ENCODE data around the gene MCOLN3. TPM values are rescaled to one million over a fixed set of nuclear protein-coding genes. Genes with fewer than 3 reads are reported as not detected.

Gene MCOLN3
- total and polyA plus RNA-seq, 8 donors: 1.2 to 8.1 (median 1.8) TPM

GRCh38 chr1:85054664-85055063 is 6.4 kb upstream of the MCOLN3 start:
- Histone ChIP-seq H3K4me1 (no peaks in the 10 kb centered on the region), H3K9me3 (no peaks in the 10 kb centered on the region), H3K27me3 (peaks cover 0 to 24% of the 10 kb centered on the region in 2 donors), H3K36me3 (no peaks in the 10 kb centered on the region), H3K4me3 (no peak overlapping the region), H3K27ac (no peak overlapping the region)
- DNase-seq (no peak), ATAC-seq (no peak)
- no peak for TF ChIP-seq CTCF (IDR thresholded peaks at IDR 0.05)
- intact Hi-C loops (cut with DNase I): no loop called here

- ATAC-seq: no peak
- Histone ChIP-seq H3K4me3 (no peak overlapping the region), H3K9me3 (no peaks in the 10 kb centered on the region), H3K36me3 (no peaks in the 10 kb centered on the region), H3K4me1 (peaks cover 6 to 18% of the 10 kb centered on the region in 2 donors), H3K27me3 (peaks cover 25 to 74% of the 10 kb centered on the region in 2 donors), H3K27ac (no peak overlapping the region)
- no peak for DNase-seq
- intact Hi-C loops (cut with DNase I): no loop called here
- no peak for TF ChIP-seq CTCF (IDR thresholded peaks at IDR 0.05)
Measured at GRCh38 chr1:85049735-85050166, 1.5 kb upstream of the MCOLN3 start.

GRCh38 chr1:85047472-85048295 is 616 bp downstream of the MCOLN3 start:
- peaks cover 25 to 84% of the 10 kb centered on the region in 2 donors for H3K27me3 ChIP-seq
- no peak for TF ChIP-seq CTCF (IDR thresholded peaks at IDR 0.05)
- intact Hi-C loops (cut with DNase I): no loop called here

GRCh38 chr1:85047144-85047471 is 1.2 kb downstream of the MCOLN3 start:
- no peak for TF ChIP-seq CTCF (IDR thresholded peaks at IDR 0.05)
- DNase-seq (peak in 1 of 4 donors; percentile 20), ATAC-seq (no peak)
- H3K27me3 ChIP-seq: peaks cover 25 to 84% of the 10 kb centered on the region in 2 donors
- no peak overlapping the region for H3K27ac ChIP-seq
- no peaks in the 10 kb centered on the region for H3K9me3 ChIP-seq
- H3K36me3 ChIP-seq: no peaks in the 10 kb centered on the region
- intact Hi-C loops (cut with DNase I): no loop called here
- peak overlapping the region in 1 of 2 donors; percentile 46 for H3K4me3 ChIP-seq
- peaks cover 6 to 18% of the 10 kb centered on the region in 2 donors for H3K4me1 ChIP-seq

More at GRCh38 chr1:85047472-85048295, 616 bp downstream of the MCOLN3 start:
- no peaks in the 10 kb centered on the region for H3K36me3 ChIP-seq
- peak; percentile 74 for ATAC-seq
- no peaks in the 10 kb centered on the region for H3K9me3 ChIP-seq
- DNase-seq: peak in 3 of 4 donors; percentile 22 to 79 (median 44)
- no peak overlapping the region for H3K27ac ChIP-seq
- peaks cover 6 to 18% of the 10 kb centered on the region in 2 donors for H3K4me1 ChIP-seq
- peak overlapping the region; percentile 41 to 46 for H3K4me3 ChIP-seq

GRCh38 chr1:85042413-85042812 is 5.9 kb downstream of the MCOLN3 start:
- H3K4me3 ChIP-seq: no peak overlapping the region
- intact Hi-C loops (cut with DNase I): no loop called here

More at GRCh38 chr1:85042413-85042812, 5.9 kb downstream of the MCOLN3 start:
- no peak overlapping the region for H3K27ac ChIP-seq
- peaks cover 2 to 3% of the 10 kb centered on the region in 2 donors for H3K4me1 ChIP-seq
- H3K36me3 ChIP-seq: no peaks in the 10 kb centered on the region
- peaks cover 5 to 37% of the 10 kb centered on the region in 2 donors for H3K27me3 ChIP-seq
- no peak for TF ChIP-seq CTCF (IDR thresholded peaks at IDR 0.05)
- DNase-seq: no peak
- no peak for ATAC-seq
- H3K9me3 ChIP-seq: no peaks in the 10 kb centered on the region

Data from left lung (tissue), 10 donors.